ENCODE data around the gene GRK3.
"Not testable (repeated sequence)": the region's sequence is repeated elsewhere in the genome, so short reads cannot be mapped to it uniquely, and the experiment has no call there.

GRK3 gene

GRCh38 chr22:25573841-25574240, 9.4 kb downstream of the GRK3 start:
- no peak for DNase-seq

- DNase-seq: no peak
These were observed 10.3 kb downstream of the GRK3 start for GRCh38 chr22:25574736-25575135.

- DNase-seq: not testable (repeated sequence)
These were observed 11.4 kb downstream of the GRK3 start for GRCh38 chr22:25575674-25576392.

GRCh38 chr22:25581452-25581851, 17.0 kb downstream of the GRK3 start:
- not testable (repeated sequence) for DNase-seq

- no peak for DNase-seq
These were observed 18.5 kb downstream of the GRK3 start for GRCh38 chr22:25582946-25583345.

- DNase-seq: not testable (repeated sequence)
These were observed 20.5 kb downstream of the GRK3 start for GRCh38 chr22:25584993-25585392.

GRCh38 chr22:25589664-25590063, 25.2 kb downstream of the GRK3 start:
- not testable (repeated sequence) for DNase-seq

GRCh38 chr22:25593323-25593722, 28.8 kb downstream of the GRK3 start:
- DNase-seq: not testable (repeated sequence)

GRCh38 chr22:25598609-25599008, 34.1 kb downstream of the GRK3 start:
- no peak for DNase-seq

GRCh38 chr22:25602445-25602844, 38.0 kb downstream of the GRK3 start:
- no peak for DNase-seq

- DNase-seq: no peak
These were observed 38.4 kb downstream of the GRK3 start for GRCh38 chr22:25602916-25603315.

GRCh38 chr22:25605146-25605545, 40.7 kb downstream of the GRK3 start:
- not testable (repeated sequence) for DNase-seq

GRCh38 chr22:25605565-25605964, 41.1 kb downstream of the GRK3 start:
- not testable (repeated sequence) for DNase-seq

GRCh38 chr22:25611284-25611683, 46.8 kb downstream of the GRK3 start:
- DNase-seq: not testable (repeated sequence)

- not testable (repeated sequence) for DNase-seq
These were observed 48.7 kb downstream of the GRK3 start for GRCh38 chr22:25613131-25613530.

GRCh38 chr22:25613558-25613957, 49.1 kb downstream of the GRK3 start:
- not testable (repeated sequence) for DNase-seq

- DNase-seq: not testable (repeated sequence)
These were observed 50.3 kb downstream of the GRK3 start for GRCh38 chr22:25614791-25615190.

- no peak for DNase-seq
These were observed 57.5 kb downstream of the GRK3 start for GRCh38 chr22:25621986-25622385.

GRCh38 chr22:25623310-25623734, 58.8 kb downstream of the GRK3 start:
- no peak for DNase-seq

- no peak for DNase-seq
These were observed 59.4 kb downstream of the GRK3 start for GRCh38 chr22:25623851-25624250.

GRCh38 chr22:25624476-25624875, 60.0 kb downstream of the GRK3 start:
- no peak for DNase-seq

GRCh38 chr22:25625747-25626623, 61.5 kb downstream of the GRK3 start:
- DNase-seq: not testable (repeated sequence)

GRCh38 chr22:25626624-25626990, 62.1 kb downstream of the GRK3 start:
- no peak for DNase-seq

GRCh38 chr22:25627271-25627852, 62.9 kb downstream of the GRK3 start:
- DNase-seq: no peak
